Measurements from ENCODE around the gene COL25A1.
A peak's percentile ranks its signal among the peaks of the same experiment; 100 is the strongest.
"Not testable (repeated sequence)": the region's sequence is repeated elsewhere in the genome, so short reads cannot be mapped to it uniquely, and the experiment has no call there.

The COL25A1 gene

GRCh38 chr4:109083911-109084310 is 218.5 kb downstream of the COL25A1 start:
- H3K36me3 Mint-ChIP-seq (ENCODE audit: low read depth), result no peaks in the 10 kb centered on the region
- H3K4me1 Mint-ChIP-seq (ENCODE audit: low read depth), result no peaks in the 10 kb centered on the region
- no peak overlapping the region for H3K4me3 Mint-ChIP-seq
- H3K27me3 Mint-ChIP-seq, result no peaks in the 10 kb centered on the region
- no peak overlapping the region for H3K27ac Mint-ChIP-seq
- no peaks in the 10 kb centered on the region for H3K9me3 Mint-ChIP-seq
- intact Hi-C loops (cut with micrococcal nuclease), result no loop called here

DNA sequence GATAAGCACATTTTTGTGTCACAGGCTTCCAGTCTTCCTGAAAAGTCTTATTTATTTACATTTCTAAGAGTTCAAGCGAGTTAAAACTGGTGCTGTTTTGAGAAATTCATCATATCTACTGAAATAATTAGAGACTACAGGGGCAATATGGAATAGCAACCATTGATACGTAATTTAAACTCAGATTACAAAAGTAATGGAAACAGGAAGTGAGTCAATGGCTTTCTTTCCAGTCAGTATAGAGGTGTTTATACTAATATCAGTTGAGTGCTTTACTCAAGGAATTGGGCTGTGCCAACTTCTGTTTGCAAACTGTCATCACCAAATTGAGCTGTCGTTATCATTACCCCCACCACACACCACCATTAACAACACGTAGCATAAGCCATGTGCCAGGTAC is 222.7 kb downstream of the COL25A1 start:
- Mint-ChIP-seq H3K9me3 (no peaks in the 10 kb centered on the region), H3K4me1 (ENCODE audit: low read depth) (no peaks in the 10 kb centered on the region), H3K4me3 (no peak overlapping the region), H3K27me3 (no peaks in the 10 kb centered on the region), H3K27ac (no peak overlapping the region), H3K36me3 (ENCODE audit: low read depth) (no peaks in the 10 kb centered on the region)
- intact Hi-C loops (cut with micrococcal nuclease), result no loop called here

DNA sequence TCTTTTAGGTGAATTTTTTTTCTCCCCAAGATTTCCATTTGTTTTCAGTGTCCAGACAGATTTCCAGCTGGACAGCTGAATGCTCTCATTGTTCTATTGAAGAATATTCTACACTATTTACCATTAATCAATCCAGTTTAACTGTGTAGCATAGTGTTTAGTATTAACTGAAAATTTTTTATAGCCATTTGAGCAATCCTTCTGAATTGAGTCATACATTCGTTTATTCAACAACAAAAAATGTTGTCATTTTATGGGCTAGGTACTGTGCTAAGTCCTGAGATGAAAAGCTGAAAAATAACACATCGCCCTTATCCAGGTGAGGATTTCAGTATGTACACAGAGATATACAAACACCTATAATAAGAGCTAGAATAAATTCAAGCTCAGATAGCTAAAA is 223.3 kb downstream of the COL25A1 start:
- H3K4me1 Mint-ChIP-seq (ENCODE audit: low read depth), result no peaks in the 10 kb centered on the region
- H3K4me3 Mint-ChIP-seq, result no peak overlapping the region

DNA sequence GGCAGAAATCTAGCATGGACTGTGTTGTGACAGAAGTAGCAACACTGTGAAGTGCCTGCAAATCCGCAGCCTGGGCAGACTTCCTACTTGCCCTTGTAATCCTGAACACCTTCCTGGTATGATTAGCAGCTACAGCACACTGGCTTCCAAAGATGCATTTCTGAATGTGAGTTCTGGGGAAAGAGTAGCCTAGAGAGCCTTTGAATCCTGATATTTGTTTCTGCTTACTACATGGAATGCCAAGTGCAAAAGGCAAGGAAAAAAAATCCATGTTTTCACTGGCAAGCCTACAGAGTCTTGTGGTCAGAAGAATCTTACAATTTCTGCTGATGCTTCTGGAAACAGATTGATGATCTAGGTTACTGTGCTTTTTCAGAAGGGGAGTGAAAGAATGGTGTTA is 223.7 kb downstream of the COL25A1 start:
- Mint-ChIP-seq H3K9me3 (no peaks in the 10 kb centered on the region), H3K27me3 (no peaks in the 10 kb centered on the region), H3K4me1 (ENCODE audit: low read depth) (no peaks in the 10 kb centered on the region), H3K4me3 (no peak overlapping the region), H3K27ac (no peak overlapping the region), H3K36me3 (ENCODE audit: low read depth) (no peaks in the 10 kb centered on the region)
- intact Hi-C loops (cut with micrococcal nuclease), result no loop called here

More for the DNA sequence above, 223.3 kb downstream of the COL25A1 start:
- Mint-ChIP-seq H3K27me3 (no peaks in the 10 kb centered on the region), H3K9me3 (no peaks in the 10 kb centered on the region), H3K27ac (no peak overlapping the region), H3K36me3 (ENCODE audit: low read depth) (no peaks in the 10 kb centered on the region)
- intact Hi-C loops (cut with micrococcal nuclease), result no loop called here

GRCh38 chr4:109077505-109077904 is 225.0 kb downstream of the COL25A1 start:
- H3K27ac Mint-ChIP-seq, result no peak overlapping the region
- intact Hi-C loops (cut with micrococcal nuclease), result no loop called here

DNA sequence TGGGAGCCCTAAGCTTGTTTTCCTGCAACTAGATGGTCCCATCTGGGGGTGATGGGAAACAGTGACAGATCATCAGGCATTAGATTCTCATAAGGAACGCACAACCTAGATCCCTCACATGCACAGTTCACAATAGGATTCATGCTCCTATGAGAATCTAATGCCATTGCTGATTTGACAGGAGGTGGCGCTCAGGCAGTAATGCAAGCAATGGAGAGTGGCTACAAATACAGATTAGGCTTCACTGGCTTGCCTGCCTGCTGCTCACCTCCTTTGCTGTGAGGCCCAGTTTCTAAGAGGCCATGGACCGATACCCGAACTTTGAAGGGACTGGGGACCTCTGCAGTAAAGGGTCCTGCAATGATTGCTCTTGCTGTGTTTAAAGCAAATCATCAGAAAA is 225.7 kb downstream of the COL25A1 start:
- H3K36me3 Mint-ChIP-seq (ENCODE audit: low read depth); H3K9me3 Mint-ChIP-seq; H3K27me3 Mint-ChIP-seq; H3K4me3 Mint-ChIP-seq; H3K27ac Mint-ChIP-seq; intact Hi-C loops (cut with micrococcal nuclease): not testable (repeated sequence)
- peaks cover 11% of the 10 kb centered on the region for H3K4me1 Mint-ChIP-seq (ENCODE audit: low read depth)

More at GRCh38 chr4:109077505-109077904, 225.0 kb downstream of the COL25A1 start:
- no peaks in the 10 kb centered on the region for H3K36me3 Mint-ChIP-seq (ENCODE audit: low read depth)
- peaks cover 7% of the 10 kb centered on the region for H3K4me1 Mint-ChIP-seq (ENCODE audit: low read depth)
- H3K9me3 Mint-ChIP-seq, result no peaks in the 10 kb centered on the region
- H3K4me3 Mint-ChIP-seq, result no peak overlapping the region
- no peaks in the 10 kb centered on the region for H3K27me3 Mint-ChIP-seq

DNA sequence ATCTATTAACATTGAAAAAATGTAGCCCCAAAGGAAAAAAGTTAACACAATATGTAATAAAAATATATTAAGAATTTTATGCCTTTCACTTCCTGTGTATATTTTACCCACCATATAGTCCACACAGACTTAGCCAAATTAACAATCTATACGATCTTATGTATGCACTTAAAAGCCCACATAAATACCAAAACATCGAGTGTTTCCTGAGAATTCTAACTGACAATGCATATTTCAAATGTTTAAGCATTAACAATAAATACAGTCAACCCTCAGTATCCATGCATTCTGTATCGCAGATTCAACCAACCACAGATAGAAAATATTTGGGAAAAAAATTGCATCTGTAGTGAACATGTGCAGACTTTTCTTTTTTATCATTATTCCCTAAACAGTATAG is 226.8 kb downstream of the COL25A1 start:
- intact Hi-C loops (cut with micrococcal nuclease), result no loop called here

GRCh38 chr4:109072595-109072994 is 229.9 kb downstream of the COL25A1 start:
- intact Hi-C loops (cut with micrococcal nuclease), result no loop called here
- no peak overlapping the region for H3K27ac Mint-ChIP-seq

More for the DNA sequence above, 226.8 kb downstream of the COL25A1 start:
- Mint-ChIP-seq H3K36me3 (ENCODE audit: low read depth) (no peaks in the 10 kb centered on the region), H3K4me1 (ENCODE audit: low read depth) (peaks cover 11% of the 10 kb centered on the region), H3K27ac (no peak overlapping the region), H3K4me3 (no peak overlapping the region), H3K9me3 (no peaks in the 10 kb centered on the region), H3K27me3 (no peaks in the 10 kb centered on the region)

DNA sequence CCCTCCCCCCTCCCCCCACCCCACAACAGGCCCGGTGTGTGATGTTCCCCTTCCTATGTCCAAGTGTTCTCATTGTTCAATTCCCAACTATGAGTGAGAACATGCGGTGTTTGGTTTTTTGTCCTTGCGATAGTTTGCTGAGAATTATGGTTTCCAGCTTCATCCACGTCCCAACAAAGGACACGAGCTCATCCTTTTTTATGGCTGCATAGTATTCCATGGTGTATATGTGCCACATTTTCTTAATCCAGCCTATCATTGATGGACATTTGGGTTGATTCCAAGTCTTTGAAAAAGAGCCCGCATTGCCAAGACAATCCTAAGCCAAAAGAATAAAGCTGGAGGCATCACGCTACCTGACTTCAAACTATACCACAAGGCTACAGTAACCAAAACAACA is 231.8 kb downstream of the COL25A1 start:
- H3K36me3 Mint-ChIP-seq (ENCODE audit: low read depth); H3K27ac Mint-ChIP-seq; H3K9me3 Mint-ChIP-seq; intact Hi-C loops (cut with micrococcal nuclease); H3K4me3 Mint-ChIP-seq; H3K27me3 Mint-ChIP-seq: not testable (repeated sequence)
- H3K4me1 Mint-ChIP-seq (ENCODE audit: low read depth), result peaks cover 11% of the 10 kb centered on the region

More at GRCh38 chr4:109072595-109072994, 229.9 kb downstream of the COL25A1 start:
- no peak overlapping the region for H3K4me3 Mint-ChIP-seq
- no peaks in the 10 kb centered on the region for H3K9me3 Mint-ChIP-seq
- no peaks in the 10 kb centered on the region for H3K36me3 Mint-ChIP-seq (ENCODE audit: low read depth)
- no peaks in the 10 kb centered on the region for H3K27me3 Mint-ChIP-seq
- peaks cover 11% of the 10 kb centered on the region for H3K4me1 Mint-ChIP-seq (ENCODE audit: low read depth)

- Mint-ChIP-seq H3K4me1 (ENCODE audit: low read depth) (peaks cover 6% of the 10 kb centered on the region), H3K36me3 (ENCODE audit: low read depth) (no peaks in the 10 kb centered on the region), H3K9me3 (no peaks in the 10 kb centered on the region), H3K27ac (no peak overlapping the region), H3K4me3 (no peak overlapping the region), H3K27me3 (no peaks in the 10 kb centered on the region)
- intact Hi-C loops (cut with micrococcal nuclease), result no loop called here
These were observed 234.8 kb downstream of the COL25A1 start for GRCh38 chr4:109067508-109068235.

DNA sequence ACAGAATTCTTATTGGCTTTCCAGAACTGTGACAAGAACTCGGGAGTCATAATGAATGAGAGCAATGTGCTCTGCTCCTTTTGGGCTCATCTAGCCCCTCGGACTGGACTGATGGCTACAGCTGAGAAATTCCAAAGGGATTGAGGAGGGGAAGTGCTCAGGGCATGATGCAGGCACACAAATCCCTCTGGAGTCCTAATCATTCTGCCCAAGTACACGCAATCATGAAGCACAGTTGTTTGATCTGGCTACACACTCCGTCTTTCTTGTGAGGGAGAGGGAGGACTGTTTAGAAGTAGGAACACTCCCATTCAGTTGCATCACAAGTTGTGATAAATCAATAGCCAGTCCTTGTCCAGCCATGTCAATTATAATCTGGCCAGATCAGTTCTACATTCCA is 237.5 kb downstream of the COL25A1 start:
- Mint-ChIP-seq H3K27ac (no peak overlapping the region), H3K27me3 (no peaks in the 10 kb centered on the region), H3K36me3 (ENCODE audit: low read depth) (no peaks in the 10 kb centered on the region), H3K4me3 (no peak overlapping the region), H3K9me3 (no peaks in the 10 kb centered on the region), H3K4me1 (ENCODE audit: low read depth) (no peaks in the 10 kb centered on the region)
- intact Hi-C loops (cut with micrococcal nuclease), result no loop called here

- peaks cover 2% of the 10 kb centered on the region for H3K27me3 Mint-ChIP-seq
- no peaks in the 10 kb centered on the region for H3K36me3 Mint-ChIP-seq (ENCODE audit: low read depth)
- H3K4me1 Mint-ChIP-seq (ENCODE audit: low read depth), result peaks cover 26% of the 10 kb centered on the region
- intact Hi-C loops (cut with micrococcal nuclease), result no loop called here
- no peak overlapping the region for H3K4me3 Mint-ChIP-seq
- peak overlapping the region; percentile 69 for H3K27ac Mint-ChIP-seq
- H3K9me3 Mint-ChIP-seq, result no peaks in the 10 kb centered on the region
These were observed 249.2 kb downstream of the COL25A1 start for GRCh38 chr4:109053257-109053656.

DNA sequence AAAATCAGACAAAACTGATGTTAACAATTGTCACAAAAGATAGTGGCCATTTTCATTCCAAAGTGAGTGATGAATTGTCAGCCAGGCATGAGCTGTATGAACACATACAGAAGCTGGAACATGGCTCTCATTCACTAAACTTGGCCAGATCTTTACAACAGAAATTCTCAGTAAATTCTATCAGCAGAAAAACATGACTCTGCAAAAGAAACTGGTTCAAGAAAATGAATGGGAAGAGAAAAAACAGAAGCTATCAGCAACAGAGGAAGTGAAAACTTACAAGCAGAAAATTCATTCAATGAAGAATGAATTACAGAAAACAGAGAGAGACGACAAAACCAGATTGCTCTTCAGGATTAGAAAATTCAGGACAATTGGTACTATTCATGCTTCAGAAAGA is 249.6 kb downstream of the COL25A1 start:
- peak overlapping the region; percentile 69 for H3K27ac Mint-ChIP-seq
- H3K27me3 Mint-ChIP-seq, result peaks cover 2% of the 10 kb centered on the region
- H3K9me3 Mint-ChIP-seq, result no peaks in the 10 kb centered on the region
- no peak overlapping the region for H3K4me3 Mint-ChIP-seq
- no peaks in the 10 kb centered on the region for H3K36me3 Mint-ChIP-seq (ENCODE audit: low read depth)
- H3K4me1 Mint-ChIP-seq (ENCODE audit: low read depth), result peaks cover 26% of the 10 kb centered on the region
- intact Hi-C loops (cut with micrococcal nuclease), result no loop called here

DNA sequence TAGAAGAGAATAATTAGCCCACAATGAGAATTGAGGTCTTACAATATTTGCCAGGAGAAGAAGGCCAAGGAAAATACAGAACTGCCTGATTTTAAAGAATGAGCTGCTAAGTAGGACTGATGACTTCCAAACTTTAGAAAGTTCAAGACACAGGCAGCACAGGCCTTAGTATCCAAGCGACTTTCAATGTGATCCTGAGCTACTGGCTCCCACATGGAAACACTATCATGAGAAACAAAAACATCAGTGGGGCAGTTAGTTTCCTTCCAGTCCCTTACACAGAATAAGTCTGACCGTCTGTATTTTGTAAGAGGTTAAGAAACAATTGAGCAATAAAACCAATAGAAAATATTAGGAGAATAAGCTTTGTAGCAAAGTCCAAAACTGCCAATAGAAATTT is 251.4 kb downstream of the COL25A1 start:
- no peak overlapping the region for H3K4me3 Mint-ChIP-seq
- peaks cover 34% of the 10 kb centered on the region for H3K4me1 Mint-ChIP-seq (ENCODE audit: low read depth)
- H3K9me3 Mint-ChIP-seq, result no peaks in the 10 kb centered on the region
- H3K27me3 Mint-ChIP-seq, result peaks cover 2% of the 10 kb centered on the region
- intact Hi-C loops (cut with micrococcal nuclease), result no loop called here
- no peaks in the 10 kb centered on the region for H3K36me3 Mint-ChIP-seq (ENCODE audit: low read depth)
- no peak overlapping the region for H3K27ac Mint-ChIP-seq

GRCh38 chr4:109049926-109050325 is 252.5 kb downstream of the COL25A1 start:
- Mint-ChIP-seq H3K4me1 (ENCODE audit: low read depth) (peaks cover 28% of the 10 kb centered on the region), H3K27ac (no peak overlapping the region), H3K27me3 (peaks cover 2% of the 10 kb centered on the region), H3K36me3 (ENCODE audit: low read depth) (no peaks in the 10 kb centered on the region), H3K9me3 (no peaks in the 10 kb centered on the region), H3K4me3 (no peak overlapping the region)
- intact Hi-C loops (cut with micrococcal nuclease), result no loop called here

Data from dendritic cell treated with granulocyte-macrophage colony-stimulating factor and Interleukin-4, amounts not matched to agents 40 ng/mL and 50 ng/mL, for 4 days (primary cell).